GM12892 (cell line): ENCODE results near the gene LVRN.

ENCODE experiments used
- DNase-seq: peaks from one replicate; pipeline ENCODE4 v3.0.0; 2011; ENCODE audit not compliant: insufficient read length
- FAIRE-seq: peaks from 2 replicates; lab custom pipeline; 2011; peaks lifted over from hg19 to GRCh38; lab: Jason Lieb, UNC
- POLR2A ChIP-seq: IDR thresholded peaks from 2 replicates; pipeline ENCODE4 v1.6.1; 2011; ENCODE audit warnings: low read depth, low read length, control low read depth
- POLR2AphosphoS5 ChIP-seq: IDR thresholded peaks from 2 replicates; pipeline ENCODE4 v1.6.1; 2011; ENCODE audit warnings: low read depth, low read length, control low read depth
- TAF1 ChIP-seq: IDR thresholded peaks from 2 replicates; pipeline ENCODE4 v1.6.1; 2011; ENCODE audit warnings: low read depth, mild to moderate bottlenecking, control low read depth, low read length, borderline replicate concordance

The LVRN gene

GRCh38 chr5:116002116-116002906 lies 40.0 kb downstream of the LVRN start:
- DNase-seq (no peak), FAIRE-seq (peak; percentile 44)
- TF ChIP-seq POLR2AphosphoS5 (no peak), POLR2A (no peak), TAF1 (no peak)

- DNase-seq (no peak), FAIRE-seq (peak; percentile 24)
- TF ChIP-seq TAF1: no peak
- no peak for TF ChIP-seq POLR2AphosphoS5
- no peak for TF ChIP-seq POLR2A
These were observed 42.0 kb downstream of the LVRN start for GRCh38 chr5:116004248-116004647.

DNA sequence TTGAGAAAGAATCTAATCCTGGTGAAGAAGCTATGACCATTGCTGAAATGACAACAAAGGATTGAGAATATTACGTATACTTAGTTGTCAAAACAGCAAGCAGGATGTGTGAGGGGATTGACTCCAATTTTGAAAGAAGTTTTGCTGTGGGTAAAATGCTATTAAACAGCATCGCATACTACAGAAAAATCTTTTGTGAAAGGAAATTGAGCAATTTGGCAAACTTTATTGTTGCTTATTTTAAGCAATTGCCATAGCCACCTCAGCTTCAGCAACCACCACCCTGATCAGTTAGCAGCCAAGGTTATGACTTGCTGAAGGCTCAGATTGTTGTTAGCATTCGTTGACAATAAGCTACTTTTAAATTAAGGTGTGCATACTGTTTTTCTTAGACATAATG lies 47.5 kb downstream of the LVRN start:
- FAIRE-seq (no peak), DNase-seq (no peak)
- TF ChIP-seq POLR2AphosphoS5: no peak
- no peak for TF ChIP-seq POLR2A
- TF ChIP-seq TAF1: no peak

DNA sequence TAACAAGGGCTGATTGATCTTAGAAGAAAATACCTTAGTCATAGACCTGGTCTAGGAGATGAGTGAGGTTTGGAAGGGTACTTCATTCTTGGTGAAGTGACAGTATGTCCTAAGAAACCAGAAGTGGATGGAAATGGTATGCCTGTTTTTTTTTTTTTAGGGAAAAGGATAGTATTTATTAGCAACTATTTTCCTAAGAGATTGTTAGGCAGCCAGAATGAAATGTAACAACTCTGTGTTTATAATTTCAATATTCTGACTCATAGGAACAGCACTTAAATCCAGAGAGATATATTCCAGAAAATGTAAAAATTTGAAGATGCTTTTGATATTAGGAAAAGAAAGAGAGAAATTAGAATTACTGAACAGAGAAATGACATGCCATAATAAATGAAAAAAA lies 48.8 kb downstream of the LVRN start:
- no peak for TF ChIP-seq POLR2A
- no peak for TF ChIP-seq POLR2AphosphoS5
- TF ChIP-seq TAF1: no peak
- no peak for FAIRE-seq
- DNase-seq: no peak

GRCh38 chr5:116013207-116013785 lies 51.0 kb downstream of the LVRN start:
- FAIRE-seq: no peak
- no peak for DNase-seq
- TF ChIP-seq POLR2AphosphoS5 (no peak), POLR2A (no peak), TAF1 (no peak)

- TF ChIP-seq POLR2A (no peak), POLR2AphosphoS5 (no peak), TAF1 (no peak)
- DNase-seq (no peak), FAIRE-seq (no peak)
These were observed 51.7 kb downstream of the LVRN start for GRCh38 chr5:116013936-116014335.

GRCh38 chr5:116023619-116024018 lies 61.3 kb downstream of the LVRN start:
- no peak for FAIRE-seq
- TF ChIP-seq TAF1 (no peak), POLR2AphosphoS5 (no peak)
- no peak for DNase-seq

DNA sequence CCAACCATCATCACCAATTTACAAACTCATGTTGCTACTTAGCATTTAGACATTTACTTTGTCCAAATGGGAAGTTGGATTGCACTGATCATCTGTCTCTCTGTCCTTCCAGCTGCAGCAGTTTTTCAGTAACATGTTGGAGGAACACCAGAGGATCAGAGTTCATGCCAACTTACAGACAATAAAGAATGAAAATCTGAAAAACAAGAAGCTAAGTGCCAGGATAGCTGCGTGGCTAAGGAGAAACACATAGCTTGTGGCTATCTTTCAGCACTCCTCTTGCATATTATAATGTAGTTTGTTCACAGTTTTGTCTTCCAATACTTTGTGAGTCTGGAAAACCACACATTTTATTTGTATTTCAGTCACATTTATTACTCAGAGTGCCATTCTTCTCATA lies 63.6 kb downstream of the LVRN start:
- DNase-seq: no peak
- TF ChIP-seq POLR2A (no peak), POLR2AphosphoS5 (no peak), TAF1 (no peak)
- no peak for FAIRE-seq

GRCh38 chr5:116032094-116032517 lies 69.8 kb downstream of the LVRN start, which contains the start of gene ARL14EPL:
TSS of gene ARL14EPL (plus strand) at chr5:116032472. CDS start at chr5:116051466, 18,994 bp downstream.
- DNase-seq: no peak
- no peak for TF ChIP-seq POLR2AphosphoS5
- TF ChIP-seq POLR2A: no peak
- TF ChIP-seq TAF1: no peak
- FAIRE-seq: peak; percentile 92

- DNase-seq (no peak), FAIRE-seq (peak; percentile 83)
- TF ChIP-seq POLR2A: no peak
- no peak for TF ChIP-seq TAF1
- no peak for TF ChIP-seq POLR2AphosphoS5
These were observed 70.7 kb downstream of the LVRN start for GRCh38 chr5:116032991-116033390.

GRCh38 chr5:116035123-116035522 lies 72.8 kb downstream of the LVRN start:
- FAIRE-seq: no peak

DNA sequence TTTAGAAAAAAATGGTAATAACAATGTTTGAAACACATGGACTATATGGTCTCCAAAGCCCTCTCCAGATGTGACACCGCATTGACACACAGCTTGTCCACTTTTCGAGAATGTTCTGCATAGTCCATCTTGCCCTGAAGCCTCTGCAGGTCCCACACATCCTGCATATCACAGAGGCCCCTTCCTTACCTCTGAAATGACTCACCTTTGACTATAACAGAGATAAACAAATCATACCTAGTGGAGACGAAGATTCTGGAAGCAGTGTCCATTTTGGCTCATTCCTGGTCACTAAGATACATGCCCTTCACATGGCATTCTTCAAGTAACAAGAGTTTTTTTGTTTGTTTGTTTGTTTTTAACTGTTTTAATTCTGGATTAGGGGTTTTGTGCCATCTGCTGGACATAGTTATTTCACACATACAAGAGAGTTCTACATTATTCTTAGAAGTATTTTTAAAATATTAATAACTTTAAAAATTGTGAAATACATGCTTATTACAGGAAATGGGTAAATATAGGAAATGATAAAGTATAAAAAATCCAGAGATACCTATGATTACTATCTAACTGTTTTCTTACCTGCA lies 75.1 kb downstream of the LVRN start:
- DNase-seq (no peak), FAIRE-seq (peak; percentile 58)
- TF ChIP-seq POLR2A: no peak
- no peak for TF ChIP-seq TAF1
- no peak for TF ChIP-seq POLR2AphosphoS5

More at GRCh38 chr5:116035123-116035522, 72.8 kb downstream of the LVRN start:
- DNase-seq: no peak
- TF ChIP-seq POLR2A (no peak), TAF1 (no peak), POLR2AphosphoS5 (no peak)

DNA sequence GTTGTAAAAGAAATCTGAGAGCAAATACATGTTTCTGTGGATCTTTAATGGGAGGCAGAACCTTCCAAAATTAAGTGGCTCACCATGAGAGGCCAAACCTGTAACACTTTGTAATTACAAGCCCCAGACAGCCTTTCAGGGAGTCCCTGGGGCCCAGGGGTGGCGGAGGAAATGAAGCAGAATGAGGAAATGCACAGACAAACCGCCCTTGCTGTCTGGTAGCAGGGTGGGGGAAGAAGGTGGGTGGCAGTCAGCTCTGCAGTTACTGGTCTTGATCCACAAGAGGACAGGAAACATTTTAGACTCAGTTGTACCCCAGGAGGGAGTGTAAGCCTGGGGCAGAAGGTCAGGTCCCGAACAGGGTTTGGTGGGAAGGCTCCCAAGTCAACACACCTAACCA lies 76.5 kb downstream of the LVRN start:
- TF ChIP-seq TAF1 (no peak), POLR2A (no peak), POLR2AphosphoS5 (no peak)
- DNase-seq: no peak
- FAIRE-seq: peak; percentile 89
